Thoracic aorta (tissue), 2 donors: ENCODE data around the gene KIFC3. TPM values are rescaled to one million over a fixed set of nuclear protein-coding genes. Genes with fewer than 3 reads are reported as not detected.

Experiments
- ATAC-seq: fragments of 150-250 bp; one replicate; pipeline ENCODE4 v1.8.0; 2017; ENCODE audit warnings: low read depth; ENCODE audit not compliant: insufficient number of reproducible peaks, low FRiP score
- DNase-seq: peaks from one replicate; pipeline ENCODE4 v3.0.0-alpha.2; 2020; ENCODE audit warnings: low spot score
- H3K27ac ChIP-seq, 2 donors: fragments of 200-600 bp; sonication (generic); 1 replicate in 1 of 2; 2 replicates in 1 of 2; pipeline ENCODE4 v1.5.1; 2016; ENCODE audit warnings: mild to moderate bottlenecking in 2 of 2, moderate library complexity in 2 of 2
- H3K27me3 ChIP-seq: fragments of 200-600 bp; sonication (generic); replicated peaks from 2 replicates; pipeline ENCODE4 v1.6.0; 2016; ENCODE audit warnings: mild to moderate bottlenecking; ENCODE audit not compliant: insufficient read depth
- H3K36me3 ChIP-seq: fragments of 200-600 bp; sonication (generic); one replicate; pipeline ENCODE4 v1.5.1; 2016
- H3K4me1 ChIP-seq, 2 donors: fragments of 200-600 bp; sonication (generic); 1 replicate in 1 of 2; 2 replicates in 1 of 2; pipeline versions ENCODE4 v1.5.1 to v1.6.0; 2016; ENCODE audit warnings: low read depth in 2 of 2, mild to moderate bottlenecking in 1 of 2; ENCODE audit not compliant: control insufficient read depth in 1 of 2
- H3K4me3 ChIP-seq: fragments of 200-600 bp; sonication (generic); 2 replicates; pipeline ENCODE4 v1.5.1; 2016; ENCODE audit warnings: mild to moderate bottlenecking
- H3K9me3 ChIP-seq: fragments of 200-600 bp; sonication (generic); 2 replicates; pipeline ENCODE4 v1.5.1; 2016
- total RNA-seq, 2 donors: library from RNA; depleted of rRNA; stranded (reverse); fragments of >200 nt; gene quantifications; one replicate each; pipeline versions ENCODE4 v1.1.0 to v1.2.3, GENCODE V29; 2016
- TF ChIP-seq, protein P1 (sequence below): fragments of 200-600 bp; sonication (generic); IDR thresholded peaks from one replicate; pipeline ENCODE4 v1.5.1; 2019; ENCODE audit warnings: antibody characterized with exemption

KIFC3 gene
- total RNA-seq, 2 donors from 2014 or later = 109 to 123 TPM

DNA sequence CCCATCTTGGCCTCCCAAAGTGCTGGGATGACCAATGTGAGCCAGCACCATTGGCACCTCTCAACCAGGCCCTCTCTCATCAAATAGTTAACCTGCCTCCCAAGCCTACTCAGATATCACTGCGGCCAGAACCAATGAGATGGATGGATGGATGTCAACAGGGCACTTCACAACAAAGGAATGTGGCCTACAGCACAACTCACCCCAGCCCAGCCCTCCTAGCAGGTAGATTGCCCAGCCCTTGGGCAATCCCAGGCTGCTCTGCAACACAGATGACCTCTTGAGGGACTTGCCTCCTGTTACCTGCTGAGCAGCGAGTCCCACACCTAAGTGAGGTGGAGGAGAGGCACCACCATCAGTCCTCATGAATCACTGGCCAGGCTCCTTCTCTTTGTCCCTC, 22.6 kb upstream of the KIFC3 start:
- no peak for ATAC-seq
- Histone ChIP-seq H3K27me3 (no peaks in the 10 kb centered on the region), H3K36me3 (no peaks in the 10 kb centered on the region), H3K4me3 (no peak overlapping the region), H3K27ac (no peak overlapping the region), H3K9me3 (no peaks in the 10 kb centered on the region), H3K4me1 (peaks cover 0 to 18% of the 10 kb centered on the region in 2 donors)
- TF ChIP-seq, protein P1, sequence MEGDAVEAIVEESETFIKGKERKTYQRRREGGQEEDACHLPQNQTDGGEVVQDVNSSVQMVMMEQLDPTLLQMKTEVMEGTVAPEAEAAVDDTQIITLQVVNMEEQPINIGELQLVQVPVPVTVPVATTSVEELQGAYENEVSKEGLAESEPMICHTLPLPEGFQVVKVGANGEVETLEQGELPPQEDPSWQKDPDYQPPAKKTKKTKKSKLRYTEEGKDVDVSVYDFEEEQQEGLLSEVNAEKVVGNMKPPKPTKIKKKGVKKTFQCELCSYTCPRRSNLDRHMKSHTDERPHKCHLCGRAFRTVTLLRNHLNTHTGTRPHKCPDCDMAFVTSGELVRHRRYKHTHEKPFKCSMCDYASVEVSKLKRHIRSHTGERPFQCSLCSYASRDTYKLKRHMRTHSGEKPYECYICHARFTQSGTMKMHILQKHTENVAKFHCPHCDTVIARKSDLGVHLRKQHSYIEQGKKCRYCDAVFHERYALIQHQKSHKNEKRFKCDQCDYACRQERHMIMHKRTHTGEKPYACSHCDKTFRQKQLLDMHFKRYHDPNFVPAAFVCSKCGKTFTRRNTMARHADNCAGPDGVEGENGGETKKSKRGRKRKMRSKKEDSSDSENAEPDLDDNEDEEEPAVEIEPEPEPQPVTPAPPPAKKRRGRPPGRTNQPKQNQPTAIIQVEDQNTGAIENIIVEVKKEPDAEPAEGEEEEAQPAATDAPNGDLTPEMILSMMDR = no peak
- DNase-seq = no peak

DNA sequence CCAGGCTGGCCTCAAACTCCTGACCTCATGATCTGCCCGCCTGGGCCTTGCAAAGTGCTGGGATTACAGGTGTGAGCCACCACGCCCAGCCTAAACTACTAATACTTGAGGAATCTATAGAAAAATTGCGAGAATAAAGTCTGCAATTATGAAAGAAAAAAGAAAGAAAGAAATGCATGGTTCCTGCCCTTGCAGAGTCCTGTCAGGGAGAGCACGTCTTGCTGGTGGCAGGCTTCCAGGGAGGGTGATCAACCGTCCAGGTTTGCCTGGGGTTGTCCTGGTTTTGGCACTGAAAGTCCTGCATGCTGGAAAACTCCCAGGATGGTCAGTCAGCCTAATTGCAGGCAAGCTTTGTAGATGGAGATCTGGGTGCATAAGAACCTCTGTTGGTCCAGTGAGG, 21.5 kb upstream of the KIFC3 start:
- DNase-seq (no peak), ATAC-seq (no peak)
- H3K36me3 ChIP-seq = no peaks in the 10 kb centered on the region
- H3K27ac ChIP-seq = no peak overlapping the region
- H3K27me3 ChIP-seq = no peaks in the 10 kb centered on the region
- H3K4me3 ChIP-seq = no peak overlapping the region
- TF ChIP-seq, protein P1 = no peak
- no peaks in the 10 kb centered on the region for H3K9me3 ChIP-seq
- H3K4me1 ChIP-seq = peaks cover 0 to 11% of the 10 kb centered on the region in 2 donors

DNA sequence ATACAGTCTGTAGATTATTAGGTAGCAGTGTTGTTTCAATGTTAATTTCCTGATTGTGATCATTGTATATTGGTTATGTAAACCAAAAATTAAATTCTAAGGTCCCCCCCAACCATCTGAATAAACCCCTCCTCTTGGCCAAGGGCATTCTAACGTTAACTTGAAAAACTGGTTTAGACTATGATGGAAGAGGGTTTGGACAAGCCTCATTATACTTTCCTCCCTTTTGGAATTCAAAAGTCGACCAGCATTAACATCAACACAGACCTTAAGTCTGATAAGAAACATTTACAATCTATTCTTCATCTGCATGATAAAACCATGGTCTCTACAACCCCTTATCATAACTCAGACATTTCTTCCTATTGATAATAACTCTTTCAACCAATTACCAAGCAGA, 20.6 kb upstream of the KIFC3 start:
- TF ChIP-seq, protein P1 = no peak
- no peak for DNase-seq

DNA sequence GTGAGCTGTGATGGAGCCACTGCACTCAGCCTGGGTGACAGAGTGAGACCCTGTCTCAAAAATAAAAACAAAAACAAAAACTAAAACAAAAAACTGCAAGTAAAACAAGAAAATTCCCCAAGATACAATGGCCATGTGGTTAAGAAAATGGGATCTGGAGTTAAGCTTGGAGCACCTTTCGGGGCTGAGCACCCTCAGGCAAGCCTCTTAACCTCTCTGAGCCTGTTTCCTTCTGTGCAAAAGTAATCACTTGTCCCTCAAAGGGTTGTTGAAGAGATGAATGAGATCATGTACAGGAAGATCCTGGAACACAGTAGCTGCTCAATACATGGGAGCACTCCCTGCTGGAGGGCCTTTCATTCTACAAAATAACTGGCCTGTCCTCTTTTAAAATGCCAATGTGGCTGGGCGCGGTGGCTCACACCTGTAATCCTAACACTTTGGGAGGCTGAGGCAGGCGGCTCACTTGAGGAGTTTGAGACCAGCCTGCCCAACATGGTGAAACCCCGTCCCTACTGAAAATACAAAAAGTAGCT, 19.8 kb upstream of the KIFC3 start:
- Histone ChIP-seq H3K27ac (no peak overlapping the region), H3K4me3 (no peak overlapping the region), H3K4me1 (peaks cover 0 to 5% of the 10 kb centered on the region in 2 donors), H3K36me3 (no peaks in the 10 kb centered on the region), H3K9me3 (no peaks in the 10 kb centered on the region), H3K27me3 (no peaks in the 10 kb centered on the region)
- DNase-seq = no peak
- no peak for ATAC-seq
- TF ChIP-seq, protein P1 = no peak

More for the DNA sequence above, 20.6 kb upstream of the KIFC3 start:
- Histone ChIP-seq H3K27ac (no peak overlapping the region), H3K4me1 (peaks cover 0 to 11% of the 10 kb centered on the region in 2 donors), H3K4me3 (no peak overlapping the region), H3K9me3 (no peaks in the 10 kb centered on the region), H3K27me3 (no peaks in the 10 kb centered on the region), H3K36me3 (no peaks in the 10 kb centered on the region)
- ATAC-seq = no peak

DNA sequence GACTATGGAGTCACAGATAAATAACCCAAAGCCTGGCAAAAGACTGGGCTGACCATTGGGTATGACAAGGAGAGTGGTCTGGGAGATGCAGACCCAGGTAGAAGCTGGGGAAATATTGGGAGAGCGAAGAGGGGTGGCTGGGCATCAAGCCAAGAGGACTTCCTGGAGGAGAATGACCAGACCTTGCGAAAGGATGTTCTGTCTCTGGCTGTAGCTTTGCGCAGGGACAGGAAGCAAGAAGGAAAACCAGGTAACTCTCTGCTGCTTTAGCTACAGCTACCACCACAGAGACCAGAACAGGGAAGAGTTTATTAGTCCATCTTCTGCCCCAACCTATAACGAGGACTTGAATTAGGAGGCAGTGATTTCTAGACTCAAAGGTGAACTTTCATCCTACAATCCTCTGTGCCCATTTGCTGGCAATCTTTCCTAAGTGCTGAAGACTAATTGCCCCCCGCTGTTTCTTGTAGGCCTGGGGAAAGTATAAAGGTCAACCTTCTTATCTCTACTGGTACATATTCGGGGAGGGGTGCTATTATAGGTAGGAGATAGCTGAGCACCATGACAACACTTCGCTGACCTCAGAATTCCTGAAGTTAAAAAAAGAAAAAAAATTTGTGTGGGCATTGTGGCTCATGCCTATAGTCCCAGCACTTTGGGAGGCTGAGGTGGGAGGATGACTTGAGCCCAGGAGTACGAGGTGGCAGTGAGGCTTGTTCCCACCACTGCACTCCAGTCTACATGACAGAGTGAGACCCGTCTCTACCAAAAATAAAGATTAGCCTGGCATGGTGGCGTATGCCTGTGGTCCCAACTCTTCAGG, 19.1 kb upstream of the KIFC3 start:
- H3K27ac ChIP-seq = no peak overlapping the region
- ATAC-seq = no peak
- no peaks in the 10 kb centered on the region for H3K9me3 ChIP-seq

More for the DNA sequence above, 19.1 kb upstream of the KIFC3 start:
- Histone ChIP-seq H3K4me3 (no peak overlapping the region), H3K36me3 (no peaks in the 10 kb centered on the region), H3K4me1 (peaks cover 4 to 7% of the 10 kb centered on the region in 2 donors), H3K27me3 (no peaks in the 10 kb centered on the region)
- DNase-seq = no peak
- TF ChIP-seq, protein P1 = no peak
